ENCODE results near the gene RNASEH2C. TPM values are rescaled to one million over a fixed set of nuclear protein-coding genes. Genes with fewer than 3 reads are reported as not detected.
"Not testable (repeated sequence)": the region's sequence is repeated elsewhere in the genome, so short reads cannot be mapped to it uniquely, and the experiment has no call there.

RNASEH2C gene
- total and polyA plus RNA-seq, 10 of the 15 experiments (the other 5 are each of a cell fraction or from before 2014, with no cell fraction given) = 5.0 to 160 (median 47.1) TPM

GRCh38 chr11:65706303-65706763, 14.3 kb downstream of the RNASEH2C start:
- H3K79me2 ChIP-seq (ENCODE audit: control insufficient read depth, insufficient read depth, low read length); H4K20me1 ChIP-seq (ENCODE audit: control insufficient read depth, insufficient read depth); in situ Hi-C loops (cut with MboI); H3K27me3 ChIP-seq (replicated peaks in 1 of 2; ENCODE audit: control insufficient read depth in 2 of 2, insufficient read depth in 2 of 2, low read length in 1 of 2); H3K36me3 ChIP-seq (ENCODE audit: control insufficient read depth in 2 of 2, insufficient read depth in 2 of 2, low read length in 1 of 2); H3K27ac ChIP-seq (ENCODE audit: control insufficient read depth, insufficient read depth); DNase-seq (ENCODE audit: low read depth, low spot score); BruUV-seq (replicated peaks); H3K4me1 ChIP-seq (ENCODE audit: control insufficient read depth, insufficient read depth, low read length); H3K9me3 ChIP-seq (replicated peaks; ENCODE audit: control insufficient read depth, insufficient read depth, low read length): not testable (repeated sequence)
- ChIA-PET POLR2A (interaction anchor here (1.3 to 2.0 kb wide), 2 partner anchors 66 to 147 kb away, joined by 4 to 7 read pairs; no protein-coding TSS in a partner anchor), RAD21 (ENCODE audit: unreplicated experiment) (interaction anchor here (0.7 to 2.1 kb wide), 7 partner anchors 13 to 179 kb away, joined by 3 to 15 read pairs (median 4); no protein-coding TSS in a partner anchor), CTCF (interaction anchor here (0.7 to 3.5 kb wide), 20 partner anchors 20 to 316 kb away, joined by 3 to 26 read pairs (median 4); partner anchors contain the start of gene SIPA1), SMC1A (ENCODE audit: uncharacterized antibody, unreplicated experiment) (interaction anchor here (0.9 to 1.6 kb wide), 6 partner anchors 13 to 121 kb away, joined by 3 to 7 read pairs (median 4); no protein-coding TSS in a partner anchor)
- FAIRE-seq (peak; percentile 13), ATAC-seq (peak; percentile 57)
- Histone ChIP-seq H2AFZ (ENCODE audit: control insufficient read depth, low read depth, low read length) (peak overlapping the region; percentile 97), H3K9ac (ENCODE audit: control insufficient read depth, insufficient read depth, low read length) (peak overlapping the region; percentile 15; the same call in 1 of the 2 replicates), H3K4me2 (ENCODE audit: control insufficient read depth, insufficient read depth) (peak overlapping the region; percentile 81), H3K4me3 (peak overlapping the region; percentile 29; the same call in 1 of the 2 replicates)
- 2% methylated on average over 14 of the region's 14 CpGs for WGBS (ENCODE audit: insufficient coverage, insufficient replicate concordance, low lambda C conversion rate, missing lambda C conversion rate)
- intact Hi-C loops (cut with micrococcal nuclease; ENCODE audit: unreplicated experiment) = loop anchor here (2.0 to 5.0 kb wide), 2 partner anchors 79 to 282 kb away; no protein-coding TSS in a partner anchor
- peak; percentile 55; the same call in 1 of the 2 replicates for TF ChIP-seq NBN (IDR thresholded peaks at IDR 0.05)
- TF ChIP-seq BHLHE40 (IDR thresholded peaks at IDR 0.05; ENCODE audit: borderline replicate concordance in 1 of 2, low read depth in 2 of 2, low read length in 1 of 2) = peak in 1 of 2 experiments; percentile 39; a peak in 1 of 4 replicates
- peak; percentile 23; the same call in 1 of the 2 replicates for TF ChIP-seq NR2F1 (conservative IDR thresholded peaks at IDR 0.05)
- TF ChIP-seq LARP7 (IDR thresholded peaks at IDR 0.05) = peak; percentile 49; the same call in 1 of the 2 replicates
- peak; percentile 73 for TF ChIP-seq CREM (IDR thresholded peaks at IDR 0.05; ENCODE audit: low read depth)
- TF ChIP-seq SKIL (IDR thresholded peaks at IDR 0.05; ENCODE audit: low read depth, poor library complexity, severe bottlenecking) = peak; percentile 55
- peak; percentile 62 to 64 for TF ChIP-seq IKZF2 (IDR thresholded peaks at IDR 0.05)
- TF ChIP-seq RUNX3 (IDR thresholded peaks at IDR 0.05; ENCODE audit: low read length) = peak; percentile 38; the same call in 1 of the 2 replicates
- 0 out of 2 replicates have a peak, but pooled peaks have one; percentile 16 for TF ChIP-seq ZNF687 (IDR thresholded peaks at IDR 0.05)
- TF ChIP-seq CREB1 (IDR thresholded peaks at IDR 0.05; ENCODE audit: low read depth) = 0 out of 2 replicates have a peak, but pooled peaks have one; percentile 18
- TF ChIP-seq DPF2 (IDR thresholded peaks at IDR 0.05) = peak; percentile 56; the same call in 1 of the 2 replicates
- peak; percentile 66 for TF ChIP-seq ATF7 (IDR thresholded peaks at IDR 0.05; ENCODE audit: low read depth)
- 0 out of 2 replicates have a peak, but pooled peaks have one; percentile 16 for TF ChIP-seq EED (IDR thresholded peaks at IDR 0.05; ENCODE audit: low read depth)
- peak; percentile 87 for TF ChIP-seq RFX5 (IDR thresholded peaks at IDR 0.05; ENCODE audit: low read depth, low read length)
- TF ChIP-seq RELB (IDR thresholded peaks at IDR 0.05; ENCODE audit: low read depth) = peak; percentile 61

All from GM12878 (cell line).